Spleen (tissue), 13 donors: Measurements from ENCODE around the gene MYLK3. TPM values are rescaled to one million over a fixed set of nuclear protein-coding genes. Genes with fewer than 3 reads are reported as not detected.
A peak's percentile ranks its signal among the peaks of the same experiment; 100 is the strongest.

ENCODE experiments used
- DNase-seq: peaks from one replicate; pipeline ENCODE4 v3.0.0-alpha.2; 2020
- H3K27ac ChIP-seq, 8 donors: fragments of 200-600 bp; sonication (generic) in 7 of 8; 1 replicate in 4 of 8; 2 replicates in 4 of 8; pipeline versions ENCODE4 v1.5.0 to v1.8.0; 2016 to 2021; ENCODE audit warnings: inconsistent platforms in 4 of 8, mild to moderate bottlenecking in 4 of 8, moderate library complexity in 1 of 8
- H3K27me3 ChIP-seq, 7 donors: fragments of 200-600 bp; sonication (generic) in 6 of 7; replicated peaks in 1 of 7; 1 replicate in 4 of 7; 2 replicates in 3 of 7; pipeline versions ENCODE4 v1.5.0 to v1.8.0; 2016 to 2021; ENCODE audit warnings: inconsistent platforms in 3 of 7, mild to moderate bottlenecking in 1 of 7
- H3K36me3 ChIP-seq, 6 donors: fragments of 200-600 bp; sonication (generic) in 5 of 6; 1 replicate in 4 of 6; 2 replicates in 2 of 6; pipeline versions ENCODE4 v1.5.0 to v1.8.0; 2016 to 2021; ENCODE audit warnings: inconsistent platforms in 2 of 6
- H3K4me1 ChIP-seq, 6 donors: fragments of 200-600 bp; sonication (generic) in 5 of 6; 1 replicate in 3 of 6; 2 replicates in 3 of 6; pipeline versions ENCODE4 v1.5.0 to v1.8.0; 2016 to 2021; ENCODE audit warnings: inconsistent platforms in 3 of 6
- H3K4me3 ChIP-seq, 8 donors: fragments of 200-600 bp; sonication (generic) in 7 of 8; 1 replicate in 4 of 8; 2 replicates in 4 of 8; pipeline versions ENCODE4 v1.5.0 to v1.8.0; 2016 to 2021; ENCODE audit warnings: inconsistent platforms in 4 of 8, mild to moderate bottlenecking in 4 of 8, moderate library complexity in 2 of 8
- H3K9me3 ChIP-seq, 8 donors: fragments of 200-600 bp; sonication (generic) in 7 of 8; 1 replicate in 4 of 8; 2 replicates in 4 of 8; pipeline versions ENCODE4 v1.5.0 to v1.8.0; 2016 to 2021; ENCODE audit warnings: inconsistent platforms in 4 of 8
- POLR2A ChIP-seq, 3 donors: fragments of 450-650 bp; IDR thresholded peaks; one replicate each; pipeline ENCODE4 v1.5.1; 2017; ENCODE audit warnings: antibody characterized with exemption in 3 of 3, mild to moderate bottlenecking in 1 of 3
- POLR2AphosphoS5 ChIP-seq, 3 donors: sonication (generic); formaldehyde crosslinking; IDR thresholded peaks; one replicate each; pipeline ENCODE4 v1.5.1; 2017; ENCODE audit warnings: antibody characterized with exemption in 3 of 3
- WGBS, 5 donors: extraction: QIAGEN DNeasy Blood & Tissue Kit in 3 of 5; methylation state at CpG; one replicate each; pipeline versions ENCODE4 v1.1.5 to v1.1.7; 2013 to 2018; 5-methylcytosine and 5-hydroxymethylcytosine counted together
- intact Hi-C: fragments of 100-400 bp; cut with DNase I; formaldehyde crosslinking; loops from one replicate; pipeline ENCODE4 v1.15.0; 2023; ENCODE audit warnings: low total_unique reads
- long read RNA-seq, 2 donors: transcript quantifications; one replicate each; lab custom pipeline, GENCODE V29; 2026
- polyA plus RNA-seq, 3 donors: library from polyadenylated mRNA; stranded (reverse); fragments of 200-250 nt; gene quantifications; one replicate each; pipeline ENCODE4 v1.2.1, GENCODE V29; 2013
- total RNA-seq, 7 donors: library from RNA; depleted of rRNA in 3 of 7; stranded (reverse); fragments of >200 nt in 3 of 7; fragmentation: NEBNext Ultra II Directional in 4 of 7; extraction: Animal tissue kit (Norgen Biotek cat#: 25700) in 4 of 7; gene quantifications; one replicate each; pipeline versions ENCODE4 v1.1.0 to v1.2.1, GENCODE V29; 2016 to 2021
- TF ChIP-seq, protein P1 (sequence below), 11 experiments: fragments of 200-600 bp in 7 of 11; fragments of 450-650 bp in 4 of 11; sonication (generic) in 4 of 11; IDR thresholded peaks in 8 of 11; conservative IDR thresholded peaks in 3 of 11; 1 replicate in 7 of 11; 2 replicates in 4 of 11; pipeline versions ENCODE4 v1.4.0 to v1.8.0; 2016 to 2021; ENCODE audit warnings: antibody characterized with exemption in 11 of 11, inconsistent platforms in 4 of 11, mild to moderate bottlenecking in 1 of 11
- donor health status: healthy with polysubstance abuse.
- donor health status: DM: no; HTN: no; CAD: no; lungs with moderate emphysema.
- donor health status: DM: no; HTN: no; CAD: no.
- donor health status: Bipolar disorder and iron deficiency.
- donor health status: healthy.
- donor health status: DM: no; HTN: no; CAD: no.
- donor health status: DM: yes; HTN: yes; CAD: no.

The MYLK3 gene
- total RNA-seq: 1 to 10 TPM in 2 of 7 donors, under 1 TPM in 4, not detected in 1; 0.13 to 2.4 (median 0.37) TPM
- under 1 TPM; 0.03 to 0.26 (median 0.07) TPM for polyA plus RNA-seq
- long read RNA-seq, donor 1: 0 reads
- long read RNA-seq, donor 2: 0 reads

DNA sequence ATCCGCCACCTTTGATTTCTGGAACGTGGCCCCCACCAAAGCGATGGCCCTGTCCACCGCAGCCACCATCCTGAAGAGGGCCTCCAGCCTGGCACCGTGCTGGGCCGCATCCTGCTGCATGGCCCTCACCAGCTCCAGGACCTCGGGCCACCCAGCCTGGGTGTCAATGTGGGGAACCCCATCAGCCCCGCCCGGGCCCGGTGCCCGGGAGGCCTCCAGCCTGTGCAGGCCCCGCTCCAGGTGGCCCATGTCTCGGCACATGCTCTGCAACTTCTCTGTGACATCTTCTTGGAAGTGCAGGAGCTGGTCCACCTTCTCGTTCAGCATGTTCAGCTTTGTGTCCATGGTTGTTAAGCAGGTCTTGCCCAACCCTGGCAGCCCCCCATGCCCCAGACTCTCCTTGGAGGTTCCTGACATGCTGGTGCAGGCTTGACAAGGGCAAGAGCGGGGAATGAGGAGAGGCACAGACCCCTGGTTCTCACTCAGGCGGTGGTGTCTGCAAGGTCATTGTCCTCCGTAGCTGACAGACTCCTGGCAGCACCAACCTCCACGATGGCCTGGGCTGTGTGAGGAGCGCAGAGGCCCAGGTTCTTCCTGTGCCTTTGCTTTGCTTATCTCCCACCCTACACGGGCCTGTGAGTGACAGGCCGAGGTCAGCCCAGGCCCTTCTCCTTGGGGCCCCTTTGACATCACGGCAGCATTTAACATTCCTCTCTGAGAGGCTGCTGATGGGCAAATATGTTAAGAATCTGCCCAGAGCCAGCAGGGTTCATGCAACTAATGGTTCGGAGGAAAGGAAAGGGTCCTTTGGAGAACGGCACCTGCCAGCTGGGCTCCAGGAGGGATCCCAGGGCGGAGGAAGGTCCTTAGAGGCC lies at the start of gene MYLK3:
TSS of gene MYLK3 (minus strand) at position 568 of the 875 bp plus-strand sequence. CDS start at position 417, 151 bp downstream.
- H3K27me3 ChIP-seq: no peaks in the 10 kb centered on the region
- H3K36me3 ChIP-seq: no peaks in the 10 kb centered on the region
- no peak within 1 kb of the TSS for H3K4me3 ChIP-seq
- no peaks in the 10 kb centered on the region for H3K9me3 ChIP-seq
- peak; percentile 72 for DNase-seq
- intact Hi-C loops: no loop called here
- H3K27ac ChIP-seq: no peak within 1 kb of the TSS
- 76 to 85% (median 81%) methylated on average over 15 to 25 of the region's 25 CpGs for WGBS, 5 donors
- H3K4me1 ChIP-seq: peaks cover 0 to 33% (median 16%) of the 10 kb centered on the region in 6 donors
- TF ChIP-seq POLR2A (IDR thresholded peaks at IDR 0.05) (no peak), POLR2AphosphoS5 (IDR thresholded peaks at IDR 0.05) (no peak)
- TF ChIP-seq, protein P1, sequence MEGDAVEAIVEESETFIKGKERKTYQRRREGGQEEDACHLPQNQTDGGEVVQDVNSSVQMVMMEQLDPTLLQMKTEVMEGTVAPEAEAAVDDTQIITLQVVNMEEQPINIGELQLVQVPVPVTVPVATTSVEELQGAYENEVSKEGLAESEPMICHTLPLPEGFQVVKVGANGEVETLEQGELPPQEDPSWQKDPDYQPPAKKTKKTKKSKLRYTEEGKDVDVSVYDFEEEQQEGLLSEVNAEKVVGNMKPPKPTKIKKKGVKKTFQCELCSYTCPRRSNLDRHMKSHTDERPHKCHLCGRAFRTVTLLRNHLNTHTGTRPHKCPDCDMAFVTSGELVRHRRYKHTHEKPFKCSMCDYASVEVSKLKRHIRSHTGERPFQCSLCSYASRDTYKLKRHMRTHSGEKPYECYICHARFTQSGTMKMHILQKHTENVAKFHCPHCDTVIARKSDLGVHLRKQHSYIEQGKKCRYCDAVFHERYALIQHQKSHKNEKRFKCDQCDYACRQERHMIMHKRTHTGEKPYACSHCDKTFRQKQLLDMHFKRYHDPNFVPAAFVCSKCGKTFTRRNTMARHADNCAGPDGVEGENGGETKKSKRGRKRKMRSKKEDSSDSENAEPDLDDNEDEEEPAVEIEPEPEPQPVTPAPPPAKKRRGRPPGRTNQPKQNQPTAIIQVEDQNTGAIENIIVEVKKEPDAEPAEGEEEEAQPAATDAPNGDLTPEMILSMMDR (IDR thresholded peaks at IDR 0.05 in 8 of 11, conservative IDR thresholded peaks at IDR 0.05 in 3 of 11): no peak

DNA sequence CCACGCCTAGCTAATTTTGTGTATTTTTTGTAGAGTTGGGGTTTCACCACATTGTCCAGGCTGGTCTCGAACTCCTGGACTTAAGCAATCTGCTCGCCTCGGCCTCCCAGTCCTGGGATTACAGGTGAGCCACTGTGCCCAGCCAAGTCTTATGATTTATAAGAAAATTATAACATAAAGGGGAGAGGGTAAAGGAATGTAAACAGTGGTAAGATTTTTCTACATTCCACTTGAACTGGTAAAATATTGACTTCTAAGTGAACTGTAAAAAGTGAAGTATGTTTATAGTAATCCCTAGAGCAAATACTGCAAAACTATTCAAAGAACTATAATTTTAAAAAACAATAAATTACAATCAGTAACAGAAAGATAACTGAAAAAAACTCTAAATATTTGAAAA lies 49.4 kb upstream of the MYLK3 start:
- no peak overlapping the region for H3K4me3 ChIP-seq
- TF ChIP-seq POLR2A (IDR thresholded peaks at IDR 0.05): no peak
- TF ChIP-seq, protein P1 (IDR thresholded peaks at IDR 0.05 in 8 of 11, conservative IDR thresholded peaks at IDR 0.05 in 3 of 11): no peak
- TF ChIP-seq POLR2AphosphoS5 (IDR thresholded peaks at IDR 0.05): no peak
- no peaks in the 10 kb centered on the region for H3K4me1 ChIP-seq
- H3K36me3 ChIP-seq: peaks cover 0 to 9% (median 0%) of the 10 kb centered on the region in 6 donors
- intact Hi-C loops: no loop called here
- no peak overlapping the region for H3K27ac ChIP-seq
- H3K9me3 ChIP-seq: peaks cover 4 to 48% (median 43%) of the 10 kb centered on the region in 8 donors
- no peaks in the 10 kb centered on the region for H3K27me3 ChIP-seq
- DNase-seq: no peak
- WGBS, 5 donors: 96 to 99% (median 97%) methylated on average over 4 of the region's 4 CpGs

DNA sequence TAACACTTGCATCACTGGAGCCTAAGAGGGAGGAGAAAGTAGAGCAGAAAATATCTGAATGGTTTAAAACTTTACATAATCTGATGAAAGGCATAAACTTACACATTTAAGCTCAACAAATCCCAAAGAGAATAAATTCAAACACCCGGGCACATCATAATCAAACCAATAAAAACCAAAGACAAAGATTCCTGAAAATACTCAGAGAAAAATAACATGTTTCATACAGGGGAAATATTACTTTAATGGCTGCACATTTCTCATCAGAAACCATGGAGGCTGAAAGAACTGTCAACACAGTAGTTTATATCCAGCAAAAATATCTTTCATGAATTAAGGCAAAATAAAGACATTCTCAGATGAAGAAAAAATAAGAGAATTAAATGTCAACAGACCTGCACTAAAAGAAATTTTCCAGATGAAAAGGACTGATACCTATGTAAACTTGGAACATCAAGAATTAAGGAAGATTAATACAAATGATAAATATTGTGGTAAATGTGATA lies 48.7 kb upstream of the MYLK3 start:
- H3K4me3 ChIP-seq: no peak overlapping the region
- H3K9me3 ChIP-seq: peaks cover 4 to 48% (median 43%) of the 10 kb centered on the region in 8 donors
- H3K36me3 ChIP-seq: peaks cover 0 to 5% (median 0%) of the 10 kb centered on the region in 6 donors
- no peak for DNase-seq
- 95 to 100% (median 98%) methylated on average over 1 of the region's 1 CpG for WGBS, 5 donors
- no peak overlapping the region for H3K27ac ChIP-seq
- H3K27me3 ChIP-seq: no peaks in the 10 kb centered on the region
- TF ChIP-seq, protein P1 (IDR thresholded peaks at IDR 0.05 in 8 of 11, conservative IDR thresholded peaks at IDR 0.05 in 3 of 11): no peak
- TF ChIP-seq POLR2A (IDR thresholded peaks at IDR 0.05) (no peak), POLR2AphosphoS5 (IDR thresholded peaks at IDR 0.05) (no peak)
- H3K4me1 ChIP-seq: peaks cover 0 to 1% (median 0%) of the 10 kb centered on the region in 6 donors
- intact Hi-C loops: no loop called here

DNA sequence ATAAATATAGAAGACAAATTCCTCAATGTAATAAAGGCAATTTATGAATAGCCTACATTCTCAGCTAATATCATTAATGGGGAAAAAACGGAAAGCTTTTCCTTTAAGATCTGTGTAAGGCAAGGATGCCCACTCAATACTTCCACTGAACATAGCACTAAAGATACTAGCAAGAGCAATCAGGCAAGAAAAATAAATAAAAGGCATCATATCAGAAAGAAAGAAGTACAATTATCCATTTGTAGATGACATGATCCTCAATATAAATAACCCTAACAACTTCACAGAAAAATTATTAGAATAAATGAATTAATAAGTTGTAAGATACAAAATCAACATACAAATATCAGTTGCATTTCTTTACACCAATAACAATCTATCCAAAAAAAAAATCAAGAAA lies 45.7 kb upstream of the MYLK3 start:
- no peak overlapping the region for H3K27ac ChIP-seq
- peaks cover 0 to 5% (median 0%) of the 10 kb centered on the region in 6 donors for H3K36me3 ChIP-seq
- peaks cover 0 to 25% (median 11%) of the 10 kb centered on the region in 6 donors for H3K4me1 ChIP-seq
- TF ChIP-seq POLR2A (IDR thresholded peaks at IDR 0.05) (no peak), POLR2AphosphoS5 (IDR thresholded peaks at IDR 0.05) (no peak)
- TF ChIP-seq, protein P1 (IDR thresholded peaks at IDR 0.05 in 8 of 11, conservative IDR thresholded peaks at IDR 0.05 in 3 of 11): no peak
- no peaks in the 10 kb centered on the region for H3K27me3 ChIP-seq
- H3K9me3 ChIP-seq: peaks cover 4 to 48% (median 43%) of the 10 kb centered on the region in 8 donors
- 92 to 100% (median 97%) methylated on average over 1 of the region's 1 CpG for WGBS, 5 donors
- no peak for DNase-seq
- H3K4me3 ChIP-seq: no peak overlapping the region
- intact Hi-C loops: no loop called here
